IPS-NIHi7 (cell line): ENCODE measurements around the gene GPD2.
A peak's percentile ranks its signal among the peaks of the same experiment; 100 is the strongest.

Experiments
- DNase-seq: peaks from one replicate; pipeline ENCODE4 v3.0.0; 2012; ENCODE audit warnings: mixed read lengths; ENCODE audit errors: extremely low spot score

GPD2 gene

DNA sequence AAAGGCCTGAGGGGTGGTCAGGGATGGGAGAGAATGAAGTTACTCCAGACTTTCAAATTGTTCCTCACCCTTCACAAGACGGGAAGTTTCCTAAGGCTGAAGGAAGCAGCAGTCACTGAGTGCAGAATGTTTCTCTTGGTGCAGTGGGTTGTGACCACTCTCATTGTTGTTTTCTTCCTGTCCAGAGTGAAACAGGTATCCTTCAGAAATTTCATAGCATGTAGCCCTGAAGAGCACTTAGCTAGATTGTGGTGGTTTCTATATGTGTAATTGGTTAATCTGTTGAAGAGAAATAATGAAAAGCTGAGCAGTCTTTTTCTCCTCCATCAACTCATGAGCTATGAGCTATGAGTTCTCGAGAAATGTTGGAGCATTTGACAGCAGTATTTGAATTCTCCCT lies 96.8 kb downstream of the GPD2 start:
- DNase-seq: no peak

DNA sequence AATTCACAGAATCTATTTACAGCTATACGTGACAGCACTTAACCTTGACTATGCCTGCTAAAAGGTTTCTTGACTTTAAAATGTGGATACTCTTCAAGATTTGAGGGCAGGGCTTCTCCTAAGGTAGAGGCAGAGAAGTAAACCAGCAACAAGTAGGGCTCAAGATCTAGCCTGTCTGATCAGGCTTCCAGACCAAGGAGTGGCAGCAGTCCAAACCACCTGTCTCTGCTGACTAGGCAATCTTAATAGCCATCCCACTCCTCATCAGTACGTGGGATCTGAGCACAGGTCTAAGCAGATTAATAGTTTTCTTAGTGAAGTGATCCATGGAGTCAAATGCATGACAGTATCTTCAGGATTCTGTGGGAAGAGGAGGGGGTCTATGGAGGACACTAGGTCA lies 100.4 kb downstream of the GPD2 start:
- DNase-seq: no peak

DNA sequence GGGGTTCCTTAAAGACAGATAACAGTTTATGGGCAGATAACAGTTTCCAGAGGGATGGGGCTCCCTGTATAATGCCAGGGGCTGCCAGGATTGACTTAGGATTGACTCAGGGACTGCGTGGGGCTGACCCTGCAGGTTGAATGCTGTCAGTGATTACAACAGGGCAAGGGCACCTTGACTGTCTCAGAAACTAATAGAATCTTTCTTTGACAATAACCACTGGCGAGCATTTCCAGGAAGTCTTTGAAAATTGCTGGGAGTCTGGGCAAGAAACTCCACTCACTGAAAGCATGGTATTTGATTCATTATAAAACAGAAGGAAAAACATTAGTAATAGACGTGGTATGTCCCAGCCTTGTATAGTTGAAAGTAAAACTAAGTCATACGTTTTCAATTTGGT lies 101.0 kb downstream of the GPD2 start:
- DNase-seq: no peak

DNA sequence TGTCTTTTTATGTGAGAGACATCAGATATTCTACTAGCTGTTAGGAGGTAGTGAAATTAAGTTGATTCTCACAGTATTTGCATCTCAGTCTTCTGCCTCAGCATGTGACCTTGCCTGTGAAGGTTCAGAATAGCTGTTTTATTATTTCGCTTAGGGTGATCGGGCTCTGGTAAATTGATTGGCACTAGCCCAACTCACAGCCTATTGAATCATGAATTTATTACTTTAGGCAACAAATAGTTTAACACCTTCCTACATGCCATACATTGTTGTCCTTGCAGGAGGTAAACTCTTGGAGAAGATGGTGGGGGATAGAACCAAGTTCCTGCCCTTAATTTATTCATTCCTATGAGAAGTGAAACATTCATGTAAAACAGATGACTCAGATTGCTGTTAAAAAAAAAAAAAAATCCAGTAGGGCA lies 101.9 kb downstream of the GPD2 start:
- no peak for DNase-seq

DNA sequence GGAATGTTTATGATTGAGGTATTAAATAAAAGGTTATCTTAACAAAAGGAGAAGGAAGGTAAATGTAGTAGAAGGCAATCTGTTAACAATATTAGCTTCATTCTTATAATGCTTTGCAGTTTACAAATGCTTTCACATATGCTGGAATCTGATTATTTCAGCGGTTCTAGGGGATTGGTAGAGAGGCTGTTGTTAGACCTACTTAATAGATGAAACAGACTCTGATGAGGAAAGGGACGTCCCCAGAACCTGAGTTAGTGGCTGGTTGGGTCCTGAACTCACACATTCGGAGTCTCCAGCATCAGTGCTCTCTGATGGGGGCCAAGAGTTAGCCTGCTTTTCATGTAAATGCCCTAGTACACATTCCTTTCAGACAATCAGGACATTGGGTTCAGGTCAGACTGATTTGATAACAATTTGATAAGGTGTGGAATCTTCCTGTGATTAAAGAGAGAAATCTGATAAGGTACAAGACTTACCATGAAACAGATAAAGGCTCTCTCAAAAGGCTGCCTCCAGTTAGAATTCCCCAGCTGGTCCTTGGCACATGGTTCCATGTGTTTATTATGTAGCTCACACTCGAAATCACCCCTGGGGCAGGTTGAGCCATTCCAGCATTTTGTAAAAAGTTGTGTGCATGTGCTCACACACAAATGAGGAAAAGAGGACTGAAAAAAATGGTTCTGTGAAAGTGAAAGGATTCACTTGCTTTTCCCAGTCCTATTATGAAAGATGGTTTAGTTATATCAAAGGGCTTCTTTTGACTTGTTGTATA lies 103.1 kb downstream of the GPD2 start:
- no peak for DNase-seq

DNA sequence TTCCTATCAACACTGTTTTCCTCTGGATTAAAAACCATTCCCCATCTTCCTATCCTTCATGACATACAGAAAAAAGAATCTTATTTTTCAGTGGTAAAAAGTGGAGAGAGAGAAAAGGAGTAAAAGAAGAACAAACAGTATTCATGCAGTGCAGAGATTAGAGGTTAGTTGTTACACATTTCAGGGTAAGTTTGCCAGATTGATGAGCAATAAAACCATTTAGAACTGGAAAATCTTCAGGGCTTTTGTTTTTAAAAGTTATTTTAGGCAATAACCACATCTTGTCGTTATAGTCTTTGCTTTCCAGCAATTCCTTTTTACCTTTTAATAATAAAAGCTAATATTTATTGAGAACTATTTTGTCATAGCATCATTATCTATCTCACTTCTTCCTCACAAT lies 104.5 kb downstream of the GPD2 start:
- DNase-seq: no peak

DNA sequence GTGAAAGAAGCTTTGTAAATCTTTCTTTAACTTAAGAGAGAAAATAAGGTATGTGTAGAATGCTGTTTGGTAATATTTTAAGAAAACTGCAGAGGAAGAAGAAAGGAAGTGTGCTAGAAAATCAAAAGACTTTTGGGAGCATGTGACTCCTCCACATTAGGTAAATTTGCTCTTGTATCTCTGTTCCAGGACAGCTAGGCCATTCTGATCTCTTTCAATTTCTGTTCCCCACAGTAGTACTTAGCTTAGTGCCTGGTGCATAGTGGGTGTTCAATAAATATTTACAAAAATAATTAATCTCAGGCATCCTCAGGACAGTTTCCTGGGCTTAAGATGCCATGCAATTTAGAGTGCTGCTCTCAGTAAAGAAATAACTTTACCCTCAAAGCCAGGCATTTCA lies 105.0 kb downstream of the GPD2 start:
- DNase-seq: no peak

DNA sequence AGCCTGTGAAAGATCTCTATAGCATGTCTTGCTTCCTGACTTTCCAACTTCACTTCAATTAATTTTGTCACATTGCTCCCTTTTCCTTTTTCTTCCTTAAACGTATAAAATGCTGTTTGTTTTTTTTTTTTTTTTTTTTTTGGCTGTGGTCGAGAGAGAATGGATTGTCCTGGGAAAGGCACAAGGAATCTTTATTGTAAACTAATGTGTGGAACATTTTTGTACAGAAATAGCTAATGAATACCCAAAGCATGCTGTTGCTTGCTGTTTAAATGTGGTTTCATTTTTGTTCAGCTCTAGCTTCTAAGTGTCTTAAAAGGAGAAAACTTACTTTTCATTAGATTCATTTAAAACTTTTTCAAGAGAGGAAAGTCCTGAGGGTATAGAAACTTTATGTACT lies 105.5 kb downstream of the GPD2 start:
- no peak for DNase-seq

DNA sequence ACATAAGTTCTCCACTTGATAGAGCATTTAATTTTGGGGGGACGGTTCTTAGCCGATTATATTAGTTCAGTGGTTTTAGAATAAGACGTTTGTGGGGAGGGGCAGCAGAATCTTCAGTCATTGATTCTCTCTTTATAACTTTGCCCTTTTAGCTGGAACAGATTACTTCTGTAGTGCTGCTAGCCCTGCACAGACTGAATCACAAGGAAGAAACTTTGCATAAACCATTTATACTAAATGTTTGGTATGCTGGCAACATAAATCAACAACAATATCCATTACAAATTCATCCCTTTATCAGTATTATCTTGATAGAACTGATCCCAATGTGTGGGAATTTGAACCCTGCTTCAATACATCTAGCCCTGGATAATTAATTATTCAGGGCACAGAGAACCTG lies 112.2 kb downstream of the GPD2 start:
- DNase-seq: no peak

DNA sequence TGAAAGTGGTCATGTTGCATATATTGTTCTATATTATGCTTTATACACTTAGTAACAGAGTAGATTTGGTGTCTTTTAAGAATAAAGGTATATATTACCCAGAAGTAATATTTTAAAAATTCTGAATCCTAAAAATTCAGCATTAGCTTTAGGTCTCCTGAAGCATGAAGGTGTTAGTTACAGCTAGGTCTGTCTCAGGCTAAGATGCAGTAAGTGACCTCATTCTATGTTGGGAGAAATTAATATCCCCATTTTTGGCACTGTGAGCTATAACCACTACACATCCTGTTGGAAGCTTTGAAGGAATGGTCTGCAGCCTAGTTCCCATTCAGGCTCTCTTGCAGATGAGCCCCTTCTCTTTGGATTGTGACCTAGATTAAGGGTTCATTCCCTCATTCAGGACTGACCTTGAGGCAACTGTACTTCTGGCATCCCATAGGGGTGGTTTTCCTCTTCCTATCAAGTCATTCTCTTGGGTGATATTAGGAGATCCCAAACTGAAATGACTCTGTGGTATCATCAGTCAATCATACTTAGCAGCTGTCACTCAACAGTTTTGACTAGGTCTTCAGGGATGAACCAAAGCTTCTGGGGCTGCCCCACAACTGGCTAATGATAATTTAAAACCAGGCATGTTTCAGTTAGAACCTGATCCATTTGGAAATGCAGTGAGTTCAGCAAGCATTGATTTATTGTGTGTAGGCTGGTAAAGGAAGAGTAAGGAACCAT lies 117.7 kb downstream of the GPD2 start:
- DNase-seq: no peak

DNA sequence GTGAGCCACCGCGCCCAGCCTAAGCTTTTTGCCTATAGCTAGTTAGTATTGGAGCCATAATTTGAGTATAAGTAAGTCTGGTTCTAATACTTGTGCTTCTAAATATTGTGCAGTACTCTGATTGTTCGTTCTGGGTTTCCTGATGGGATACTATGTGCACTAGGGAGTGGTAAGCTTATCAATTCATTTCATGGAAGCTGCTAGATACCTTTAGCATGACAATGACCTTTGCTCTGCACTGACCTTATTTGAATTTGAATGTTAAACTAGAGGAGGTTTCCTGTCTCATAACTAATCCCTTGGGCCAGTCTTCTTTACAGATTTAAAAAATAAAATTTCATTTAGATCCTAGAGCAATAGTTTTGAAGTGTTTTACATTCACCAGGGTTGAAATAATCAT lies 125.1 kb downstream of the GPD2 start:
- DNase-seq: no peak

DNA sequence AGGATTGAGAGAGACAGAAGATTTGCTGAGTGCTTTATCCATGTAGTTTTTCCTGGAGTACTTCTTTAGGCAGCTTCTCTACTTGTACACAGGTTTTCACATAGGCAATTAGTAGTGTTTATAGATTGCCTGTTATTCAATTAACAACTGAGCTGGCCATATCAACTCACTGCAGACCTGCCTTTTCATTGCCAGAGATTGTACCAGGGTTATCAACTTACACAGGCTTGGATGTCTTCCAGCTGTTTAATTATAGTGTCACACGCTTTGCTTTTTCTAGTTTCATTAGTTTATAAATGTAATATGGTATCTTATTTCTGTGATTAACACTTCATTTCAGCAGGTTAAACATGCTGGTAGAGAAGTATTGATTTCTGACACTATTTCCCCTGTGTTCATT lies 125.9 kb downstream of the GPD2 start:
- no peak for DNase-seq

DNA sequence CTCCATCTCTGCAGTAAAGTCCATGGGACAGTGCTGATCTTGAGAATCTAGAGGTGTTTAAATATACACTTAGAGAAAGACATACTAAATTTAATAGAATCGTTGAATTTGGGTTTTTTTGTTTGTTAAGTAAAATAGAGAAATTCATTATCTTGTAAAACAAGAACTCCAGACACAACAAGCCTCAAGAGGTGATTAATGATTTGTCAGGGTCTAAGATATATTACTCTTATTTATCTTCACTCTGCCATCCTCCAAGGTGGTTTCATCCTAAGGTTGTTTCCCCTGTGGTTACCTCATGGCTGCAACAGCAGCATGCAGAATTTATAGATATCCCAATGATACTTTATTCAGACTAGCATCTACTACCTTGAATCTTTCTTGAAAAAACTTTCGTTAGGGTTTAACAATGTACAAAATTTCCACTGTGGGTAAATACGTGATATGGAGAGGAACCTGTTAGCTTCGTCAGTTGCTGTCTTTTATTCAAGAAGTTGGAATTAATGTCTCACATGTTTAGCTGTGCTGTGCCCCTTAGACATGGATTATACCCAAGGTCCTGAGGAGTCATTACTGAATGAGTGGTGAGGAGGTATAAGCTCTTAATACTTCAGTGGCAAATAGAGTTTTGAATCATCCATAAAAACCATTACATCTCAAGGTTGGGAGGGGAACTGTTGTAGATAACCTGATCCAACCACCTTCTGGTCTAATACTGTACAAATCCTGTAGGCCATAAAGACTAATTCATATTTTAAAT lies 128.0 kb downstream of the GPD2 start:
- no peak for DNase-seq

DNA sequence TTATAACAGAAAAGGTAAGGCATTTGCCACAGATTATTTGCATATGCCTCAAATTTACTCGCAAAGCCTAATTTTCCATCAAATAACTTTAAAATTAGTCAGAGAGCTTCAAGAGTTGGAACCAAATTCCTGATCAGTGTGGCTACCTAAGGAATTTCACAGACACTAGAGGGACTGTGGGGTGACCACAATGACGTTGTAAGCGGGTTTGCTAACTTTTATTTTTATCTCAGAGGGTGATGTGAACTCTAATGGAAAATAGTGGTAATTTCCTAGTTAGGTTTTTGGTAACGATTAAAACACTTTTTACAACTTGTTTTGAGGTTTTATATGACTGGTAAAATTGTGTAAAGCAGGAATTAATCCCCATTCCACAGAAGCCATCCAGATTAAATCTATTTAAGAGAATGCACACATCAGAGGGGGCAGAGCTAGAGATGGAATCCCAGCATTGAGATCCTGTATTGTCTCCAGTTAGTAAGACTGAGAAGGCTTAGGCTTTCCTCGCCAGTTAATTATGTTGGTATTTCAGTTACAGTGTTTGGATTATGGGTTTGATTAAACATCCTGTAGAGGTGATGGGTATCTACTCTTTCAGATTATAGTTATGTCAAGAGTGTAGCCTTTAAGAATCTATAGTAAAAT lies 129.0 kb downstream of the GPD2 start:
- DNase-seq: no peak

DNA sequence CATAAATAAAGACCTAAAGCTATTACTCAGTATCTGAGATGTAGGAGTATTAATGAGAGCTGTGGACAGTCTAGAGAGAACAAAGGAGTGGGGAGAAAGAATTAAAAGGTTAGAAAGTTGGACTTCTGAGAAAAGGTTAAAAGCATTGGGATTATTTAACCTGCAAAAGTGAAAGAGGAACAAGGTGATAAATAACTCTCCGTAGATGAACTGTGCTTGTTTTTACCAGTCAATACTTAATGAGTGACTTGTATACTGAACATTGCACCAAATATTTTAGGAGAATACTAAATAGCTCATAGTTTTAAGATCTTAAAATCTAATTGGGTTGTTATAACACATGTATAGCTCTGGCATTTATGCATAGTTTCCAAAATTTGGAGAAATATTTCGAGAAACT lies 137.5 kb downstream of the GPD2 start:
- no peak for DNase-seq

DNA sequence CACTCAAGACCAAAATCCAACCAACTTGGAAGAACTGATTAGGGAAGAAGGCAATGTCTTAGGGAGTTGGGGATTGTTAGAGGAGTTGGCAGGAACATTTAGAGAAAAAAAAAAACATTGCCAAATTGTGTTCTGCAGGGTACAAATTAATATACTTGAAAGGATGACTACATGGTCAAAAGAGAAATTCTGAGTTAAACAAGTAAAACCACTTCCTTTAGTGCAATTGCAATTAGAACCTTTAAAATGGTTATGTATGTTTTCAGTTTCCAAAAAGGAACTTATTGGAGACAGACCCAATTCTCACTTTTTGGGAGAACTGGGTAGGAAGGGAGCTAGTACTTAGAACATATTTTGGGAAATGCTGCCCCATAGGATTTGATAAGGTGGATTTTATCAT lies 137.9 kb downstream of the GPD2 start:
- no peak for DNase-seq

DNA sequence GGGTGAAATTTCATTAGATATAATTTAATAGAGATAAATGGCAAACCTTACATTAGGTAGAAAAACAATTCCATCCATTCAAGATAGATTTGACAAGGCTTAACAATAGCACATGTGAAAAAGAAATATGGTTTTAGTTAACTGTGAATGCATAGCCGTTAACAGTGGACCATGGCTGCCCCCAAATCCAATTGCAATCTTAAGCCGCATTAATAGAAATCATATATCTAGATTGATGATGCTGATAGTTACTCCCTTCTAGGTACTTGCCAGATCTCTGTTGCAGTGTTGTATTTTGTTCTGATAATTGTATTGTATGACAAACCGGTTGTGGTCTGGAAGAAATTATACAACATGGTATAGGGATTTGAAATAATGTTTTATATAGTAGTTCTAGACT lies 139.8 kb downstream of the GPD2 start:
- no peak for DNase-seq

DNA sequence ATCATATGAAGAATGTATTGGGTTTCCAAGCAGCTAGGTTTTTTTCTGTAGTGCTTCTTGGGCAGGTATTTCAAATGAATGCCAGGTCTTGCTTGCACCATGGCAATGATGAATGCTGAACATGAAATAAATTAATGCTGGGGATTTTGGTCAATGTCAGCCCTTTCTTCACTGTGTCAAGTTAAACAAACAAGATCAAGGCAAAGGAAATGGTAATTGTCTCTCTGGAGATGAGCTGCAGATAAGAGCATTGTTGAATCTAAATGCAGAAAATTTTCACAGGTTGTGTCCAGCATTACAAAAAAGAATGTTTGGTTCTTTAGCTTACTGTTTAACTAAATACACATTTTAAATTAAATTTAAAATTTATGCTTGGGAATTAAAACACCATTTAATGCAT lies 144.3 kb downstream of the GPD2 start:
- DNase-seq: no peak

DNA sequence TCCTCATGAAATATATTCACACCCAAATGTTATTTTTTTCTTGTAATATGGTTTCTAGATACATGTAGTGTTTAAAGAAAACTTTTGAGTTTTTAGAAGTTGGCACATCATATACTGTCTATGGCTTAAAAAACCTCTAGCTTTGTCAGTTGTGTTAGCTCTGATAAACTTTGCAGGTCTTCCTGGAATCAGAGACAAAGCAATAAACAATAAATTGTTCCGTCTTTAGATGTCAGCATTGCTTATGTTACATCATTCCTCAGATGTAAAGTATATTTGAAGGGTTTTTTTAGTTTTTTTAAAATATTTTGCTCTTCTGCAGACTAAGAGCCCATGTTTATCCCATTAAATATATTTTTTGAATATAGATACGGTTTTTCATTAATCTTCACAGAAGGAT lies 145.1 kb downstream of the GPD2 start:
- DNase-seq: no peak

DNA sequence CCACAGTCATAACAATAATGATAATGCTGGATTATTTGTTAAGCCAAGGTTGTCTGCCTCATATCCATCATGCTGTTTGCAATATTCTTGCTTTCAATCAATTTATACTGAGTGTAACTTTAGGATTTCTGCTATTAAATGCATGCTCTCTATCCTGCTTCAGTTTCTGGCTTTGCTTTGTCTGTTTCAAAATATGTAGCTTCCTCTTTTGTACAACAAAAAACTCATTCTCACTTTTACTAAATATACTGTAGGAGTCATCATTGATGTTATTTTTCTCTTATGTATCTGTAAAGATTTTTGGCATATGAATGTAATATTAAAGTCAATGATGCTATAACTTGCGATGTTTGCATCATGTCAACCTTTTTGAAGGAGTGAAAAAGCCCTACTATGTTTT lies 149.3 kb downstream of the GPD2 start:
- DNase-seq: no peak

DNA sequence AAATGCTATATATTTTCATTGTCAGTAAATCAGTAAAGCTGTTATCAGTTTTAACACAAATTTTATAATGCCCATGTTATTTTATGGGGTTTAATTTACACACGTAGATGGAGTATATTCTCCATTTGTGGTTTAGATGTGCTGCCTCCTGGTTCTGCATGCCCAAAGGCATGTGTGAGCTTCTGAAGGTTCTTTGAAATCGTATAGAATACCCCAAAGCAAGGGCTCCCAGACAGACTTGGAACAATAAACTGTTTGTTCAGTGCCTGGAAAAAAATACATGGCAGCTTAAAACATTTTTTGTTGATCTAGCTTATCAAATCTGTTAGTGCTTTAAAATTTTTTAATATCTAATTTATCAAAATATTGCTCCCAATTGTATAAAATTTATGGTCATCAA lies 150.4 kb downstream of the GPD2 start:
- no peak for DNase-seq

DNA sequence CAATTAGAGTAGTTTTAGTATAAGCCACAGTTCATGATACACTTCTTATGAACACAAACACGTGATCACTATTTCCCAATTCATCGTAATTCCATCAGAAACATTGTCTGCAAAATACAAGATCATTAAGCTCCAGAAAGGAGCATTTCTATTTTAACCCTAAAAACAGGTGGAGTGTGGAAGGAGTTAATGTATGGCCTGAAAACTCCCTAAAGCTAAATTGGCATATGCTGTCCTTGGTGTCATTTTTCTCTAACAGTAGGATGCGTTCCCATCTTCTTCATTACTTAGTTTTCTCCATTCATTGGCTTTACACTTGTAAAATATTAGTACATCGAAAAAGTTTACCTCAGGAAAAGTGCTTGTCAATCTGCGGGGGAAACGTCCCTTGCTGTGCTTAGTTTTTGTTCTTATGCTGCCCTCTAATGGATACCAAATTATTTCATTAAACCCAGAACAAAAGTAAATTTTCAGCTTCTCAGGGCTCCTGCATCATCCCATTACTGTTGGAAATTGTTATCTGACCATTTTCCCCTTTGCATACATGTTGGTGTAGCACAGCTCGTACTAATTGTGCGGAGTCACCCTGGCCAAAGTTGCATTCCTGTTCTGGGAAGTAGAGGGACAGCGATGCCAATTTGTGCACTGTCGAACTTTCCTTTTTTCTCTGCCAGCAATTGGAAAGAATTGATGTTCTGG lies 153.4 kb downstream of the GPD2 start:
- peak; percentile 41 for DNase-seq
